SK-N-SH (cell line): ENCODE results near the gene C1orf146.
"Not testable (repeated sequence)": the region's sequence is repeated elsewhere in the genome, so short reads cannot be mapped to it uniquely, and the experiment has no call there.

Experiments
- JUND ChIP-seq: IDR thresholded peaks from 2 replicates; pipeline ENCODE4 v1.4.0; 2012
- TF ChIP-seq, protein P1 (sequence below): fragments of 200-600 bp; sonication (generic); IDR thresholded peaks from 2 replicates; pipeline ENCODE4 v1.6.1; 2017; ENCODE audit warnings: antibody characterized with exemption, mild to moderate bottlenecking, moderate library complexity

DNA sequence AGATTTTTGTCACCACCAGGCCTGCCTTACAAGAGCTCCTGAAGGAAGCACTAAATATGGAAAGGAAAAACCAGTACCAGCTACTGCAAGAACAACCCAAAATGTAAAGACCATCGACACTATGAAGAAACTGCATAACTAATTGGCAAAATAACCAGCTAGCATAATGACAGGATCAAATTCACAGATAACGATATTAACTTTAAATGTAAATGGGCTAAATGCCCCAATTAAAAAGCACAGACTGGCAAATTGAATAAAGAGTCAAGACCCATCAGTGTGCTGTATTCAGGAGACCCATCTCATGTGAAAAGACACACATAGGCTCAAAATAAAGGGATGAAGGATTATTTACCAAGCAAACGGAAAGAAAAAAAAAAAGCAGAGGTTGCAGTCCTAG lies 37.0 kb downstream of the C1orf146 start:
- TF ChIP-seq JUND = not testable (repeated sequence)
- TF ChIP-seq, protein P1, sequence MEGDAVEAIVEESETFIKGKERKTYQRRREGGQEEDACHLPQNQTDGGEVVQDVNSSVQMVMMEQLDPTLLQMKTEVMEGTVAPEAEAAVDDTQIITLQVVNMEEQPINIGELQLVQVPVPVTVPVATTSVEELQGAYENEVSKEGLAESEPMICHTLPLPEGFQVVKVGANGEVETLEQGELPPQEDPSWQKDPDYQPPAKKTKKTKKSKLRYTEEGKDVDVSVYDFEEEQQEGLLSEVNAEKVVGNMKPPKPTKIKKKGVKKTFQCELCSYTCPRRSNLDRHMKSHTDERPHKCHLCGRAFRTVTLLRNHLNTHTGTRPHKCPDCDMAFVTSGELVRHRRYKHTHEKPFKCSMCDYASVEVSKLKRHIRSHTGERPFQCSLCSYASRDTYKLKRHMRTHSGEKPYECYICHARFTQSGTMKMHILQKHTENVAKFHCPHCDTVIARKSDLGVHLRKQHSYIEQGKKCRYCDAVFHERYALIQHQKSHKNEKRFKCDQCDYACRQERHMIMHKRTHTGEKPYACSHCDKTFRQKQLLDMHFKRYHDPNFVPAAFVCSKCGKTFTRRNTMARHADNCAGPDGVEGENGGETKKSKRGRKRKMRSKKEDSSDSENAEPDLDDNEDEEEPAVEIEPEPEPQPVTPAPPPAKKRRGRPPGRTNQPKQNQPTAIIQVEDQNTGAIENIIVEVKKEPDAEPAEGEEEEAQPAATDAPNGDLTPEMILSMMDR = not testable (repeated sequence)
